OCI-LY7 (cell line): ENCODE measurements around the gene NT5C3A.

ENCODE experiments used
- EZH2phosphoT487 ChIP-seq: fragments of 200-600 bp; sonication (generic); IDR thresholded peaks from 2 replicates; pipeline ENCODE4 v1.6.1; 2018; ENCODE audit warnings: low read depth, borderline replicate concordance, mild to moderate bottlenecking, mixed run types, antibody characterized with exemption, low read length, moderate library complexity, mixed read lengths
- TF ChIP-seq, protein P1 (sequence below): fragments of 200-600 bp; sonication (generic); conservative IDR thresholded peaks from 2 replicates; pipeline ENCODE4 v1.5.1; 2014; ENCODE audit warnings: mild to moderate bottlenecking, antibody characterized with exemption, low read length, moderate library complexity, mixed read lengths

DNA sequence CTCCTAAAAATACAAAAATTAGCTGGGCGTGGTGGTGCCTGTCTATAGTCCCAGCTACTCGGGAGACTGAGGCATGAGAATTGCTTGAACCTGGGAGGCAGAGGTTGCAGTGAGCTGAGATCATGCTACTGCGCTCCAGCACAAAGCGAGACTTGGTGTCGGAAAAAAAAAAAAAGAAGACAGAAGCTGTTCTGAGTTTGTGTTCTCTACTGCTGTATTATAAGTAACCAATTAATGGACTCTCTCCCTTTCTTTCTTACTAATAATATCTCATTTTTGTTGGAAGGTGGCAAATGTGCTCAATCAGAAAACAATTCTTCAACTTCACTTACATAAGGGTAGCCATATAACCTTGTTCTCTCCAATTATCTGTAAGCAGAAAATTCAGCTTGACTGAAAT lies 7.4 kb downstream of the NT5C3A start:
- TF ChIP-seq, protein P1, sequence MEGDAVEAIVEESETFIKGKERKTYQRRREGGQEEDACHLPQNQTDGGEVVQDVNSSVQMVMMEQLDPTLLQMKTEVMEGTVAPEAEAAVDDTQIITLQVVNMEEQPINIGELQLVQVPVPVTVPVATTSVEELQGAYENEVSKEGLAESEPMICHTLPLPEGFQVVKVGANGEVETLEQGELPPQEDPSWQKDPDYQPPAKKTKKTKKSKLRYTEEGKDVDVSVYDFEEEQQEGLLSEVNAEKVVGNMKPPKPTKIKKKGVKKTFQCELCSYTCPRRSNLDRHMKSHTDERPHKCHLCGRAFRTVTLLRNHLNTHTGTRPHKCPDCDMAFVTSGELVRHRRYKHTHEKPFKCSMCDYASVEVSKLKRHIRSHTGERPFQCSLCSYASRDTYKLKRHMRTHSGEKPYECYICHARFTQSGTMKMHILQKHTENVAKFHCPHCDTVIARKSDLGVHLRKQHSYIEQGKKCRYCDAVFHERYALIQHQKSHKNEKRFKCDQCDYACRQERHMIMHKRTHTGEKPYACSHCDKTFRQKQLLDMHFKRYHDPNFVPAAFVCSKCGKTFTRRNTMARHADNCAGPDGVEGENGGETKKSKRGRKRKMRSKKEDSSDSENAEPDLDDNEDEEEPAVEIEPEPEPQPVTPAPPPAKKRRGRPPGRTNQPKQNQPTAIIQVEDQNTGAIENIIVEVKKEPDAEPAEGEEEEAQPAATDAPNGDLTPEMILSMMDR: no peak
- no peak for TF ChIP-seq EZH2phosphoT487
